HG03139 (cell line): Measurements from ENCODE around the gene PVR.
"Not testable (repeated sequence)": the region's sequence is repeated elsewhere in the genome, so short reads cannot be mapped to it uniquely, and the experiment has no call there.

Experiments used
- ATAC-seq: cut with Tn5 transposase; IDR thresholded peaks from one replicate; pipeline ENCODE4 v1.9.1; 2021; ENCODE audit not compliant: unreplicated experiment

PVR gene, protein sequence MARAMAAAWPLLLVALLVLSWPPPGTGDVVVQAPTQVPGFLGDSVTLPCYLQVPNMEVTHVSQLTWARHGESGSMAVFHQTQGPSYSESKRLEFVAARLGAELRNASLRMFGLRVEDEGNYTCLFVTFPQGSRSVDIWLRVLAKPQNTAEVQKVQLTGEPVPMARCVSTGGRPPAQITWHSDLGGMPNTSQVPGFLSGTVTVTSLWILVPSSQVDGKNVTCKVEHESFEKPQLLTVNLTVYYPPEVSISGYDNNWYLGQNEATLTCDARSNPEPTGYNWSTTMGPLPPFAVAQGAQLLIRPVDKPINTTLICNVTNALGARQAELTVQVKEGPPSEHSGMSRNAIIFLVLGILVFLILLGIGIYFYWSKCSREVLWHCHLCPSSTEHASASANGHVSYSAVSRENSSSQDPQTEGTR

DNA sequence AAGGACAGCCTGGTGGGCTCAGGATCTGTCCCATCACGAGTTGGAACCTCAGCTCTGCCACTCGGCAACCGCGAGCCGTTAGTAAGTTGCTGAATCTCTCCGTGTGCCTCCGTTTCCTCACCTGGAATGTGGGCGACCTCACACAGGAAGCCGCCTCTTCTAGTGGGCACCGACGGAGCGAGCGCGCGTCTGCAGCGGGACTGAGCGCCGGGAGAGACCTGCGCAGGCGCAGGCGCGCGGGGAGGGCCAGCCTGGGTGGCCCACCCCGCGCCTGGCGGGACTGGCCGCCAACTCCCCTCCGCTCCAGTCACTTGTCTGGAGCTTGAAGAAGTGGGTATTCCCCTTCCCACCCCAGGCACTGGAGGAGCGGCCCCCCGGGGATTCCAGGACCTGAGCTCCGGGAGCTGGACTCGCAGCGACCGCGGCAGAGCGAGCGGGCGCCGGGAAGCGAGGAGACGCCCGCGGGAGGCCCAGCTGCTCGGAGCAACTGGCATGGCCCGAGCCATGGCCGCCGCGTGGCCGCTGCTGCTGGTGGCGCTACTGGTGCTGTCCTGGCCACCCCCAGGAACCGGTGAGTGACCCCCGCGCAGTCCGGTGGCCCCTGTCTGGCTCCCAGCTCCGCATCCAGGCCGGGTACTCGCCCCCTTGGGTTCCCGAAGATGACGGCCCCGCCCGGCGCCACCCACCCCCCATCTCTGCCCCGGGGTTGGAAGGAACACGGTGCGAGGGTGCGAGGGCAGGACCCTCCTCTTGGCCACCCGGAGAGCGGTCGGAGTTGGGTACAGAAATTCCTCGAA, at the start of gene PVR:
Gene PVR (plus strand): TSS at position 306 of the 797 bp plus-strand sequence. CDS start 187 bp downstream, at position 493.
- no peak for ATAC-seq

DNA sequence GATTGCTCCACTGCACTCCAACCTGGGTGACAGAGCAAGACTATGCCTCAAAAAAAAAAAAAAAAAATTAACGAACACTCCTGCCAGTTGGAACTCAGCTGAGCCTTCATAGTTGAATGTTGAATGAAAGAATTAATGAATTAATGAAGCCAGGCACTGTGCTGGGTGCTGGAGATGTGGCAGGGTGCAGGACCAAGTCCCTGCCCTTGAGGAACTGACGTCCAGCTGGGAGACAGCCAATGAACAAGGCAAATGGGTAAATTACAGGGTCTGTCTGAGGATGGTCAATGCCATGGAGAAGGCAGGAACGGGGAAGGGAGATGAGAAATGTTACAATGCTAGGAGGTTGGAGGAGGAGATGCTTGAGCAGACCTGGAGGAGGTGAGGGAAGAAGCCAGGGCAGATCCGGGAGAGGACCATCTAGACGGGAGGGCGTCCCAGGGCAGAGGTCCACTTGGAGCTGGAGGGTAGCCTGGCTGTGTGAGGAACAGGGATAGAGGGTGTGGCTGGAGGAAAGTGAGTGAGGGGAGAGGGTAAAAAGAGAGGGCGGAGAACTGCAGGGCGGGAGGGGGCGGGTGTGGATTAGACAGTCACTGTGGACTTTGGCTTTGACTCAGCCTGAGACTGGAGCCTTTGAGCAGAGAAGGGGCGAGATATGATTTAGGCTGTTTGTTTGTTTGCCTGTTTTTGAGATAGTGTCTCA, 47.1 kb upstream of the PVR start:
- ATAC-seq, result no peak

DNA sequence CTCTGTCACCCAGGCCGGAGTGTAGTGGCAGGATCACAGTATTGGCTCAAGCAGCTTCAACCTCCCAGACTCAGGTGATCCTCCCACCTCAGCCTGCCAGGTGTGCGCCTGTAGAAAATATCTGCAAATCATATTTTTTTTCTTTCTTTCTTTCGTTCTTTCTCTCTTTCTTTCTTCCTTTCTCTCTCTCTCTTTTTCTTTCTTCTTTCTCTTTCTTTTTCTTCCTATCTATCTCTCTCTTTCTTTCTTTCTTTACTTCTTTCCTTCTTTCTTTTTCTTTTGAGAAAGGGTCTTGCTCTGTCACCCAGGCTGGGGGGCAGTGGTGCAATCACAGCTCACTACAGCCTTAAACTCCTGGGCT, 46.6 kb upstream of the PVR start:
- no peak for ATAC-seq

DNA sequence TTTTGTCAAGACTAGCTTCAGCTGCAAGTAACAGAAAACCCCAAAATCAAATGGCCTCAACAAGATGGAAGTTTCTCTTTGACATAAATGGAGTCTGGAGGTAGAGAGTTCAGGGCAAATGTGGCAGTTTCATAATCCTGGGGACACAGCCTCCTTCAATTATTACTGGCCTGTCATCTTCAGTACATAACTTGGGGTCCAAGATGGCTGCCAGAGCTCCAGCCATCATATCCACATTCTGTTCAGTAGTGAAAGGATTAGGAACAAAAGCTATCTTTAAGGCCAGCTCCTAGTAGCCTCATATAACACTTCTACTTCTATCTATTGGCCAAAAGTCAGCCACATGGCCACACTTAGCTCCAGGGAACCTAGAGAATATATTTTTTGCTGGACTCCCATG, 45.4 kb upstream of the PVR start:
- ATAC-seq, result no peak

DNA sequence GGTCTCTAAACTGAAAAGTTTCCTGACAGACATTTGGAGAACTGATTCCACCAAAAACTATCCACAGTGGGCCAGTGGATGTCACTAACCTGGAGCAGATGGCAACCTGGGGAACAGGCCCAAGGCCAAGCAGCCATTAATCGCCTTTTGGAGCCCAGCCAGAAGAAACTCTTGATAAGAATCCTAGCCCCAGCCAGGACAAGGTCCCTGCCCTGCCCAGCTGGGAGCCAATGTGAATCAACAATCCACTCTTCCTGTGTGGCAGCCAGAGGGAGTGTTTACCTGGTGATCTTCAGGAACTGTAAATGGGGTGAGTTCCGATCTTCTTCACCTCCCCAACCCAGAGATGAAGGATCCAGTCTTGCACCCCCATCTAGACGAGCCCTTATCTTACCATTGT, 44.8 kb upstream of the PVR start:
- ATAC-seq, result no peak

DNA sequence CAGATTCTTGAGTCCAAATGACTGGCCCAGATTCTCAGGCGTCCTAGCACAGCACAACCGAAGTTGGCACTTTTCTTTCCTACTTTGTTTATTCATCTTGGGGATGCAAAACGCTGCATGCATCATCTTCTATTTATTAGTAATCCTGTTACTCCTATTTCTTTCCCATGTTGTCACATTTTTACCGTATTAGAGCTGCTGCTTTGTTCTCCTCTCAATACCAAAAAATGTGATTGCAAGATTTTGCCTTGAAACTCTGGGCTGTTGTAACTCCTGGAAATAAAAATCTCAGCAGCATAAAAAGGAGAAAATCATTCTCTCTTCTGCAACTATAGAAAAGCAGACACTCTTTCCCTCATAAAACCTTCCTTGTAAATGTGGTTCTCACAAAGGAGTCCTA, 43.2 kb upstream of the PVR start:
- no peak for ATAC-seq

DNA sequence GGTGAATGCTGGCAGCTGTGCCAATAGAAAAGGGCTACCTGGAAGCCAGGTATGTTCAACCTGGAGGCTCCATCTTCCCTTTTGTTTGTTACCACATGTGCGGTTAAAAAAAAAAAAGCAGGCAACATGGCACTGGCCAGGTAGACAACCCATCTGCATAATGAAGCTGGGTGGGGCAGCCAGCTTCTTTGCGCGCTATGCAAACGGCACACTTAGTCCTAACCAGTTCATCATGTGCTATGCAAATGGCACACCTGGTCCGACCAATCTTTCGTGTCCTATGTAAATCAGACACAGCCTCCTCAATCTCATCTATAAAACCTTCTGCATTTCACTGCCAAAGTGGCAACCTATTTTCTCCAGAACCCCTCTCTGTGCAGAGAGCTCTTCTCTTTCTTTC, 41.6 kb upstream of the PVR start:
- ATAC-seq, result no peak

DNA sequence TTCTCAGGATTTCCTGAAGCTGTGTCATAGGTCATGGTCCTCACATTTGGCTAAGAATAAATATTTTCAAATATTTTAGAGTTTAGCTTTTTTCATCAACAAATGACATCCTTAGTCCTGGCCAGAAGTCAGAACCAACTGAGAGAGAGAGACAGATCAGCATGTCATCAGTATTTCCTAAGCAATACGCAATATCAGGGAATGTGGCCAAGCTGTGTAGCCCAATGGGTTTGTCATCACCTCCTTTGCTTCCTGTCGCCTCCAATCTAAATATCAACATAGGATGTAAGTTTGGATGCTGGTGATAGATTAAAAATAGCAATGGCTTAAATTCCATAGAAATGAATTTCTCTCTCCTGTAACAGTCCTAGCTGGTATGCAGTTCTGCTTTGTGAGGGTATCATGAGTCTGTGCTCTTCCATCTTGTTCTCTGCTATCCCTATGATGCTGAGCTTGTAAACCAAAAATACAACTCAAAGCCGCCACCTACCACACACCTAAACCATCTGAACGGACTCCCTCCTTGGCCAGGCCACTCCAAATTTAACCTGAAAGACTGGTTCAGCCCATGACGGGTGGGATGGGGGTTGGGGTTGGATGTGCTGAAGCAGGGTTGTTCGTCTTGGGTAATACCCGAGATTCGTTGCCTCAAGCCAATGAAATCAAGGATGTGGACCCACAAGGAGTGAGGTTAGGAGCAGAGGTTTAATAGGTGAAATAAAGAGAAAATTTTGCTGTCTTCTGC, 40.3 kb upstream of the PVR start:
- no peak for ATAC-seq

DNA sequence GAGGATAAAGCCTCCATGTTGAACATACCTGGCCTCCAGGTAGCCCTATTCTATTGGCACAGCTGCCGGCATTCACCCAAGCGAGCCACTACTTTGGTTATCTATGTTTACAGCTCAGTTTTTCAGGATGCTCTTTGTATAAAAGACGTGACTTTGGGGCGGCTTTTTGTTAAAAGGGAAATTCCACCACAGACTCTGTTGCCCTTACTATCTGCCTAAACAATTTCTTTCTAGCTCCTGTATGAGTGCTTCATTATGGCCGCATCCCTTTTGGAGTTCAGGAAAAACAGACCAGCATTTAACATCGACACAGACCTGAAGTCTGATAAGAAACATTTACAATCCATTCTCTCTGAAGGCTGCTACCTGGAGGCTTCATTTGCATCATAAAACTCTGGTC, 39.5 kb upstream of the PVR start:
- no peak for ATAC-seq

DNA sequence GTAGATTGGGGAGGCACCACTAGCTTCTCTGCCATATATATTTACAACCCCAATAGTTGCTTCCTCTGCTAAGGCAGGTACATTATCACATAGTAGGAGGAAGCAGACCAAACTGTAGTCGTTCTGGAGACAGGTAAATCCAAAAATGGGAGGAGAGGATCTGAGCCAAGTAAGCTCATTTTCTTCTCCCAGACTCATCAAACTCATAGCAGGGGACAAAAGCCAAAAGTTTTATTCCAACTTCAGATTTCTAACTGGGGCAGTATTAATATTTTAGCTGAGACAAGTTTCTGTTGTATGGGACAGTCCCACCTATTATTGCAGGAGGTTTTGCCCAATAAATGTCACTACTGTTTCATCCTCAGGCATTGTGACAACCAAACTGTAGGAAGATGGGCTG, 38.2 kb upstream of the PVR start:
- no peak for ATAC-seq

DNA sequence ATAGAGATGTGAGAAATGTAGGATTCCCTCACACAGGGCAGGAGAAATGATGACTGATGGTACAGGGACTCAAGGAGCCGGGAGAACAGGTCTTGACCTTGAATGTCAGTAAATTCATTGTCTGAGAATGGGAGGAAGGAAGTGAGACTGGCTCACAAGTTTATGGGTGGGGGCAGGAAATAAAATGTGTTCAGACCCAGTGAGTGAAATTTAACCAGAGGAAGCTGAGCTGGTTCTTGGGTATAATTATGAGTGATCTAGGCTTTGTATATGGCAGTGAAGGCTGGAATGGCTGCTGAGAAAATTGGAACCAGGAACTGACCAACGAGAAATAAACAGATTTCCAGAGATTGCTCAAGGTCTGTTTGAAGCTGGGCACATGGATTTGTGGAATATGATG, 36.7 kb upstream of the PVR start:
- no peak for ATAC-seq

DNA sequence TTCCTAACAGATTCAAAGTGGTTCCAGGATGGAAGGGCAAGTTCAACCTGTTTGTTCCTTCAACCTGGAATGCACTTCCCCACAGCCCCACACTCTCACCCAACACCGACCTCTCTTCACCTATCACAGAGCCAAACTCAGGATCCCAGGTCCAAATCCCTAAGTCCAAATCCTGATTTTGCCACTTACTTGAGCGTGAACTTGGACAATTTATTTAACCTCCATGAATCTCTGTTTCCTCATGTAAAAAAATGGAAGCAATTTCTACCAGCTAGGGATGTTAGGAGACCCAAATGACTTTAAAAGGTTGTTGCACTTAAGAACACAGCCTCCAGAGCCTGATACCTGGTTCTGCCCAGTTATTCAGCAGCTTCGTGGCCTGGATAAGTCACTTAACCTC, 35.8 kb upstream of the PVR start:
- no peak for ATAC-seq

DNA sequence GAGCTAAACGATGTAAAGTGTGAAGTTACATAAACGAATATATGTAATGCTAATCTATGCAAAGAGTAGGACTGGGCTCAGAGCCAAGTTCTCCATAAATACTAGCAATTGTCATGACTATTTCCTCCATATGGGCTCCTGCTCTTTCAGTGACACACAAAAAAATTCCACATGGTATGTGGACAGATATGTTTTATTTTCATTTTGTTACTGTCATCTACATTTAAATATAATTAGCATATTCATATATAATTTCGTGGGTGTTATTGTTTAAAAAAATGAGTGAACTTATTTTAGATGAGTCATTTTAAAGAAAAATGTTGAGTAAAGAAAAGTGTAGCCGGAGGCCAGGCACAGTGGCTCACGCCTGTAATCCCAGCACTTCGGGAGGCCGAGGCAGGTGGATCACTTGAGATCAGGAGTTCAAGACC, 35.3 kb upstream of the PVR start:
- ATAC-seq, result no peak

DNA sequence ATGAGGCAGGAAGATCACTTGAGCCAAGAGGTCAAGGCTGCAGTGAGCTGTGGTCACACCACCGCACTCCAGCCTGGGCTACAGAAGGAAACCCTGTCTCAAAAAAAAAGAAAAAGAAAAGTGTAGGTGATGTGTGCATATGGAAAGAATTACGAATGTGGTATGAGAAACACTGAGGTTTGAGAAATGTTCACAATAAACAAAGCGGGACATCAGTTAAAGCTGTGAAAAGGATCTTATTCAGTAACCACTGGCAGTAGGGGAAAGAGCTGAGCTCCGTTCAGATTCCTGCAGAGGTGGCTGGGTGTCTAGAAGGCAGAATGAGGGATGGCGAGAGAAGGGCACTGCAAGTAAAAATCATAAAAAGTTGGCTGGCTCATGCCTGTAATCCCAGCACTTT, 34.5 kb upstream of the PVR start:
- ATAC-seq, result no peak

DNA sequence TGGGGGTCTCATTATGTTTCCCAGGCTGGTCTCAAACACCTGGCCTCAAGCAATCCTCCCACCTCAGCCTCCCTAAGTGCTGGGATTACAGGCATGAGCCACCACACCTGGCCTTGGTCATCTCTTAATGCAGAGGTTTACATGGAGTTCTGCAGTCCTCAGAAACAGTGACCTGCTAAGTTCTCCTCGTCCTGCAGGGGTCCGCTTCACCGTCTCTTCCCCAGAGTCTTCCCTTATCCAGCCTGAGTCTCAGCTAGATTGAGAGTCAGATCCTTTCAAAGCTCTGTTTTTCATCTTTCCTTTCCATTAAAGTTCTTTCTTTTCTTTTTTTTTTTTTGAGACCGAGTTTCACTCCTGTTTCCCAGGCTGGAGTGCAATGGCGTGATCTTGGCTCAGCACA, 33.2 kb upstream of the PVR start:
- not testable (repeated sequence) for ATAC-seq

DNA sequence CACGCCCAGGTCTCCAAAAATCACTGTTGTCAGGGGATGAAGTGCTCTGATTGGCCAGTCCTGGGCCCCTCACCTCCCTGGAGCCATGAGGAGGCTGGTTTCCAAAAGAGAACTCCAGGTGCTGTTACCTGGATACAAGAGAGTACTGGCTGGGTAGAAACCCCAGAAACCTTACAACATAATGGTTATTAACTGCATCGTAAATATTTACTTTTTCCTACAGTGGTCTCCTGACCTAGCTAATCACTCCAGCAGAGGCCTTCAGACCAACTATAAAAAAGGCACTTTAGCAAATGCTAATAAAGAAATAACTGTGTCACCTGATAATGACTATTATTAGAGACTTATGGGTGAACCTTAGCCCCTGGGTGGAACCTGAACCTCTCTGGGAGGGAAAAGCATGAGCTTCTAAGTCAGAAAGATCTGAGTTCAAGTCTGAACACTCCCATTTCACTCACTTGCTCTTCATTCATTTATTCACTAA, 31.9 kb upstream of the PVR start:
- ATAC-seq, result no peak

DNA sequence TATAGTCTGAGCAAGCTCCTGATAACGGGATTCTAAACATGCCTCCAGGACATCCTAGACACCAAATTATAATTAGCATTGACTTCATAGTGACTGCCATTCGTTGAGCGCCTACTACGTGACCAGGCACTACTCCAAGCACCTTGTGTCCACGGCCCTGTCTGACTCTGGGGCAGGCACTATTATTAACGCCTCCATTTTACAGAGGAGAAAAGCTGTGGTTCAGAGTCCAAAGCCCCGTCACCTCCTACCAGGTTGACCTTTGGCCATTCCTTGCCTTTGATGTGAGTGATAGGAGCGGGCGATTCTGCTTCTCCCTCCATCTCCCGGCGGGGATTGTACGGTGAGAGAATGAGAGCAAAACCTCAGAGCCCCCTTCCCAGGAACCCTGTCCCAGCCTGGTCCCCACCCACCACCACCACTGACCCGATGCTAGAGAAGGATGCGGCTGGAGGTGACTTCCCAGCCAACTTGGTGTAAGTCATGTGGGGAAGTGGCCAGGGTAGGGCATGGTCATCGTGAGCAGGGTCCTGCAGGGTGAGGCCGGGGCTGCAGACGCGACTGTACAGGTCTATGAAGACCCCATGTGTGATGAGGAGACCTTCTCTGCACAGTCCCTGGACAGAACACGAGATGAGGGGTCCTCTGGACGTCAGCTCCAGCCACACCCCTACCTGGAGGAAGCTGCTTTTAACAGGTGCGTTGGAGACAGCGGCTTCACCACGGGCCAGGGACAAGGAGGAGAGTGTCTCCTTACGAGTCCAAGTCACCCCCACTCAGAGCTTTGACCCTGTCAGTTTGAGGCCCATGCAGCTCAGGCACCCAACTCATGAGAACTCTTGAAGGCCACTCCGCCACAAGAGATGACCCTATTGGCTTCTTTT, 30.2 kb upstream of the PVR start, which contains the start of gene IGSF23:
Gene IGSF23 (plus strand): TSS at position 269 of the 884 bp plus-strand sequence. CDS start 83 bp downstream, at position 352.
- no peak for ATAC-seq

DNA sequence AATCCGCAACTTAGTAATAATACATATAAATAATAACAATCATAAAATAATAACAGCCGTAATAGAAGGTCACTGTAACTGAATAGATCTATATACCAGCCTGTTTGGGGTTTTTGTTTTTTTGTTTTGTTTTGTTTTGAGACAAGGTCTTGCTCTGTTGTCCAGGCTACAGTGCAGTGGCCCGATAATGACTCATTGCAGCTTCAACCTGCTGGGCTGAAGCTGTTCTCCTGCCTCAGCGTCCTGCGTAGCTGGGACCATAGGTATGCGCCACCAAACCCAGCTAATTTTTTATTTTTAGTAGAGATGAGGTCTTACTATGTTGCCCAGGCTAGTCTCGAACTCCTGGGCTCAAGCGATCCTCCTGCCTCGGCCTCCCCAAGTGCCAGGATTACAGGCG, 29.4 kb upstream of the PVR start:
- no peak for ATAC-seq

DNA sequence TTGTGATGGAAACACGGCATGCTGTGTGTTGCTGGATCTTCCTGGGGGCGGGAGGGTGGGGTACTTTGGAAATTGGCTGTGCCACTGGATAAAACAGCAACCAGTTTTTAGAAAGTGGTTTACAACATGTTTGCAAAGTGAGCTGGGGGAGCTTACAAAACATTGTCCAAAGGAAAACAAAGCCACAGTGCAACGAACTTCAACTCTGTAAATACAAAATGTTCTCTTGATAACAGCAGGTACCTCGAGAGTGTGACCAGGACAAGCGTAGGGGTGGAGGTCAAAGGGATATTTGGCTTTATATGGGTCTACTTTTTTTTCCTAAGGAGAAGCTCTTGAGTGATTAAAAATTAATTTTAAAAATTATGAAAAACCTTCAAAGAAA, 27.9 kb upstream of the PVR start:
- ATAC-seq, result no peak
